22Rv1 (cell line): ENCODE data around the gene SMYD4.

ENCODE experiments used
- ZFX ChIP-seq: fragments of 450-650 bp; IDR thresholded peaks from 2 replicates; pipeline ENCODE4 v1.6.1; 2017; ENCODE audit warnings: antibody characterized with exemption, borderline replicate concordance
- TF ChIP-seq, protein P1 (sequence below): fragments of 450-650 bp; IDR thresholded peaks from 2 replicates; pipeline ENCODE4 v1.5.1; 2017; ENCODE audit warnings: mild to moderate bottlenecking

DNA sequence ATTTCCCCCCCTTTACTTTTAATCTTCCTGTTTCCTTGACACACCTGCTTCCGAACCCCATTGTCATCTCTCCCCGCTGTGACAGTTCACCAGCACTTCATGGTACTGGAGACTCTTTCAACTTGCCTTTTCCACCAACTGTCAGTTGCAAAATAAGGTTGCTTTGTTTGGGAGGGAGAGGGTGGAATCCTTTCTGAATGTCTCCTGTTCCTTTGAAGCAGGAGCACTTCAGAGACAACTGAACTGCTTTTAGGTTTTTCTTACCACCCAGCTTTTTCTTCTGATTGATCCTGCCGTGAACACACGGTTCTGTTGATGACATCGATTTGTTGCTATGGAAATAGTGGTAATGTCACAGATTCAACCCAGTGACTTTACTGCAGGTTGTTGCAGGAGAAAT is 42.1 kb upstream of the SMYD4 start:
- TF ChIP-seq, protein P1, sequence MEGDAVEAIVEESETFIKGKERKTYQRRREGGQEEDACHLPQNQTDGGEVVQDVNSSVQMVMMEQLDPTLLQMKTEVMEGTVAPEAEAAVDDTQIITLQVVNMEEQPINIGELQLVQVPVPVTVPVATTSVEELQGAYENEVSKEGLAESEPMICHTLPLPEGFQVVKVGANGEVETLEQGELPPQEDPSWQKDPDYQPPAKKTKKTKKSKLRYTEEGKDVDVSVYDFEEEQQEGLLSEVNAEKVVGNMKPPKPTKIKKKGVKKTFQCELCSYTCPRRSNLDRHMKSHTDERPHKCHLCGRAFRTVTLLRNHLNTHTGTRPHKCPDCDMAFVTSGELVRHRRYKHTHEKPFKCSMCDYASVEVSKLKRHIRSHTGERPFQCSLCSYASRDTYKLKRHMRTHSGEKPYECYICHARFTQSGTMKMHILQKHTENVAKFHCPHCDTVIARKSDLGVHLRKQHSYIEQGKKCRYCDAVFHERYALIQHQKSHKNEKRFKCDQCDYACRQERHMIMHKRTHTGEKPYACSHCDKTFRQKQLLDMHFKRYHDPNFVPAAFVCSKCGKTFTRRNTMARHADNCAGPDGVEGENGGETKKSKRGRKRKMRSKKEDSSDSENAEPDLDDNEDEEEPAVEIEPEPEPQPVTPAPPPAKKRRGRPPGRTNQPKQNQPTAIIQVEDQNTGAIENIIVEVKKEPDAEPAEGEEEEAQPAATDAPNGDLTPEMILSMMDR: no peak
- no peak for TF ChIP-seq ZFX
